BJ (cell line): Measurements from ENCODE around the gene RERE. TPM values are rescaled to one million over a fixed set of nuclear protein-coding genes. Genes with fewer than 3 reads are reported as not detected.

Experiments
- CTCF ChIA-PET: fragments of 350-600 bp; formaldehyde crosslinking; extraction: SDS; loops from one replicate; lab custom pipeline; 2021; ENCODE audit warnings: antibody characterized with exemption, inconsistent platforms; lab: Yijun Ruan, JAX
- POLR2A ChIA-PET: fragments of 300-600 bp; sonication (Branson Sonifier 250); formaldehyde crosslinking; extraction: SDS; loops from one replicate; lab custom pipeline; 2021; ENCODE audit warnings: antibody characterized with exemption; lab: Charles Lee
- DNase-seq: peaks from one replicate; pipeline ENCODE4 v3.0.0-alpha.2; 2011; ENCODE audit warnings: low read depth
- H3K27me3 ChIP-seq: 2 replicates; pipeline ENCODE4 v1.6.0; 2011; ENCODE audit warnings: low read length; ENCODE audit not compliant: control insufficient read depth, insufficient read depth
- H3K36me3 ChIP-seq: 2 replicates; pipeline ENCODE4 v1.5.1; 2011; ENCODE audit warnings: low read length; ENCODE audit not compliant: control insufficient read depth, insufficient read depth
- H3K4me3 ChIP-seq: 2 replicates; pipeline ENCODE4 v1.5.1; 2011; ENCODE audit warnings: low read depth, mild to moderate bottlenecking, control low read depth, low read length
- polyA plus RNA-seq: library from polyadenylated mRNA; depleted of rRNA; stranded (reverse); fragments of >200 nt; gene quantifications from 2 replicates; pipeline ENCODE4 v1.2.3, GENCODE V29; 2011
- TF ChIP-seq, protein P1 (sequence below): IDR thresholded peaks from 2 replicates; pipeline ENCODE4 v1.5.1; 2011; ENCODE audit warnings: low read depth, mild to moderate bottlenecking, control low read depth, inconsistent platforms, low read length, moderate library complexity; ENCODE audit not compliant: insufficient read depth

The RERE gene
- polyA plus RNA-seq, 1 experiment = 3.8 TPM

DNA sequence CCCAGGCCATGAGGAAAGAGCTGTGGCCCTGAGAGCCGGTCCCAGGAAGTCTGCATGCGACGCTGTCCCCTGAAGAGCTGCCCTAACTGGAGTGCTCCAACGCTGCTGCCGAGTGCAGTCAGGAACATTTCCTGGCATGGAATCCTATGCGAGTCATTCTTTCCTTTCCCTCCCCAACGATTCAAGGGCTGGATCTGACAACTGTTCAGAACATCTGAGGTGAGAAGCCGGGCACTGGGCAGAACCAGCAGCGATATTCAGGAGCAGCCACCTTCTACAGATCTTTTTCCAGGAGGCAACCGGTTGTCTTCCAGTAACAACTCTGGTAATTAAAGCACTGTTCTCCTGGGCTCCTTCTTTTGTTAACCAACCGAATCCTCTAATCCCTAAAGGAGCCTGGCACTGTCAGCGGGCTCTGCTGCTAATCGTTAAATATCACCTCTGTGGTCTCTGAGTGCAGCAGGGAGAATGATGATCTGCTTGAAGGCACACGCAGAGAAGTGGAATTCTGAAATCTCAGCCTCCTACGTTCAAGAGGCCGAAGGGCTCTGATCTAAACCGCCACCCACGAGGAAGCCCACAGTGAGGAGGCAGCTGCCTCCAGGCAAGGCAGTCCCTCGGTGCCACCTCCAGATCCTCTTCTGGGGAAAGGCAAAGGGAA lies 443.7 kb downstream of the RERE start:
- peak; percentile 36 for DNase-seq
- ChIA-PET CTCF (interaction anchor here (0.7 to 1.6 kb wide), 8 partner anchors 8 to 141 kb away, joined by 3 to 4 read pairs (median 3); no protein-coding TSS in a partner anchor), POLR2A (no interaction called here)
- Histone ChIP-seq H3K4me3 (no peak overlapping the region), H3K36me3 (peaks cover 2% of the 10 kb centered on the region), H3K27me3 (no peaks in the 10 kb centered on the region)
- TF ChIP-seq, protein P1, sequence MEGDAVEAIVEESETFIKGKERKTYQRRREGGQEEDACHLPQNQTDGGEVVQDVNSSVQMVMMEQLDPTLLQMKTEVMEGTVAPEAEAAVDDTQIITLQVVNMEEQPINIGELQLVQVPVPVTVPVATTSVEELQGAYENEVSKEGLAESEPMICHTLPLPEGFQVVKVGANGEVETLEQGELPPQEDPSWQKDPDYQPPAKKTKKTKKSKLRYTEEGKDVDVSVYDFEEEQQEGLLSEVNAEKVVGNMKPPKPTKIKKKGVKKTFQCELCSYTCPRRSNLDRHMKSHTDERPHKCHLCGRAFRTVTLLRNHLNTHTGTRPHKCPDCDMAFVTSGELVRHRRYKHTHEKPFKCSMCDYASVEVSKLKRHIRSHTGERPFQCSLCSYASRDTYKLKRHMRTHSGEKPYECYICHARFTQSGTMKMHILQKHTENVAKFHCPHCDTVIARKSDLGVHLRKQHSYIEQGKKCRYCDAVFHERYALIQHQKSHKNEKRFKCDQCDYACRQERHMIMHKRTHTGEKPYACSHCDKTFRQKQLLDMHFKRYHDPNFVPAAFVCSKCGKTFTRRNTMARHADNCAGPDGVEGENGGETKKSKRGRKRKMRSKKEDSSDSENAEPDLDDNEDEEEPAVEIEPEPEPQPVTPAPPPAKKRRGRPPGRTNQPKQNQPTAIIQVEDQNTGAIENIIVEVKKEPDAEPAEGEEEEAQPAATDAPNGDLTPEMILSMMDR = no peak

DNA sequence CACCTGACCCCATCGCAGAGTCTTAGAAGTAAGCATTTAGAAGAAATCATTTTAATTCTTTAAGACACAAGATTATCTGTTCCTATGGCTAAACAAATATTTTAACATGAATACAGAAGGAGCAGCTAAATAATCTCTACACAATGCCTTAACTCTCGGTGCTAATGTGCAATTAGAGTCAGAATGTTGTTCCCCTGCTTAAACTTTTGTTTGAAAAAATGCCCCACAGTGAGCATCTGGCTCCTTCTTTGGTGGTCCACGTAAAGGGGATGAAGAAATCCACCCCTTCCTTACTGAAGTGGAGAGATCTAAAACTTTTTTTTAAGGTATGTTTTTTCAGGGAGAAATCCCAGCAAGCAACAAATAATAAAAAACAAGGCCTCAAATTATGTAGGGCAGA lies 444.3 kb downstream of the RERE start:
- DNase-seq = no peak
- CTCF ChIA-PET = interaction anchor here (0.8 to 1.6 kb wide), 4 partner anchors 9 to 81 kb away, joined by 3 to 6 read pairs (median 3); no protein-coding TSS in a partner anchor
- POLR2A ChIA-PET = no interaction called here
- TF ChIP-seq, protein P1 = no peak
- H3K27me3 ChIP-seq = no peaks in the 10 kb centered on the region
- peaks cover 2% of the 10 kb centered on the region for H3K36me3 ChIP-seq
- H3K4me3 ChIP-seq = no peak overlapping the region

DNA sequence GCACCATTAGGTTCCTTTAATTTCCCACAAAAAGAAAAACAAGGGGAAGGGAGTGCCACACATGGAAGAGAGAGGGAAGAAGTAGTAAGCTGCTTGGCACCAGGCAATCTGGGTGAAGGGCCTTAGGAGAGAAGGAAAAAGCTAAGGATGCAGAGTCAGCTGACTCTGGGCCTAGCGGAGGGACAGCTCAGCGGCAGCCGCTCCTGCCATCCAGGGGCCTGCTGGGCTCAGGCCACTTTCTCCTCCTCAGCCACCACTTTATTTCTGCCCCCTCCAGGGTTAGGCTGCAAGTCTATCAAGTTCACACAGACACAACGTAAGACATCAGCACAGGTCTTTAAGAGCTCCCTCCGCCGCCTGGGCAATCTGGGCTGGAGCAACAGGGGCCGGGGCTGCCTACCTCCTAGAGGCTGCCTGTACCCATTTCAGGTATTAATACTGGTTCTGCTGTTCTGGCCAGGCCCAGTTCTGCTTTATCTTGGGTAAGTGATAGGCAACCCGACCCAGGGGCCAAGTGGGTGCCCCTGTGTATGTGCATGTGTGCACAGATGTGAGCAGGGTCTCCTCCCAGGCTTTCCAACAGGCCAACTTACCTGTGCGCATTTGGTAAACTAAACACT lies 446.0 kb downstream of the RERE start:
- CTCF ChIA-PET = interaction anchor here (0.9 to 1.2 kb wide), 3 partner anchors 10 to 86 kb away, joined by 3 read pairs; no protein-coding TSS in a partner anchor
- H3K27me3 ChIP-seq = no peaks in the 10 kb centered on the region
- POLR2A ChIA-PET = interaction anchor here (0.5 kb wide), 1 partner anchor 56 kb away, joined by 5 read pairs; no protein-coding TSS in a partner anchor
- DNase-seq = no peak
- no peak overlapping the region for H3K4me3 ChIP-seq
- TF ChIP-seq, protein P1 = no peak
- peaks cover 2% of the 10 kb centered on the region for H3K36me3 ChIP-seq

DNA sequence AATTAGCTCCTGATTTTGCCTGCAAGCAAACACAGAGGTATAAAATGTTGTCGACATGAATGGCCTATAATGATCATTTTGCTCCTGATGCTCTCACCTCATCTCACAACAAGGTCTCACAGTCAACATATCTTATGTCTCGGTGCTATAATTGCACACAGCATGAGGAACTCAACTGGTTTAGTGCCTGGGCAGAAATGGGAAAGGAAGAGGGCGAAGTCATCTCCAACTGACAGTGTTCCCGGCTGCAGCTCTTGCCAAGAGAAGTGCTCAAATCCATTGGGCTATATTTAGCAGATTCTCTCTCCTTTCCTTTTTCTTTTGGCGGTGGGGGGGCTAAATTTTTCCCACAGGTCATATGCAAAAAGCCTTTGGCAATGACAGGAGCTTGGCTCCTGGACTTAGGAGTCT lies 446.5 kb downstream of the RERE start:
- H3K36me3 ChIP-seq = peaks cover 2% of the 10 kb centered on the region
- CTCF ChIA-PET = interaction anchor here (0.8 to 1.2 kb wide), 3 partner anchors 17 to 87 kb away, joined by 3 to 4 read pairs (median 3); no protein-coding TSS in a partner anchor

More for the DNA sequence above, 446.5 kb downstream of the RERE start:
- no peak for DNase-seq
- Histone ChIP-seq H3K27me3 (no peaks in the 10 kb centered on the region), H3K4me3 (no peak overlapping the region)
- TF ChIP-seq, protein P1 = no peak
- POLR2A ChIA-PET = no interaction called here
